HG02763 (cell line): ENCODE results near the gene HSFX1.
"Not testable (repeated sequence)": the region's sequence is repeated elsewhere in the genome, so short reads cannot be mapped to it uniquely, and the experiment has no call there.

Source experiments
- ATAC-seq: cut with Tn5 transposase; IDR thresholded peaks from one replicate; pipeline ENCODE4 v1.9.1; 2021; ENCODE audit warnings: mild to moderate bottlenecking, moderate library complexity; ENCODE audit not compliant: unreplicated experiment

The HSFX1 gene, protein sequence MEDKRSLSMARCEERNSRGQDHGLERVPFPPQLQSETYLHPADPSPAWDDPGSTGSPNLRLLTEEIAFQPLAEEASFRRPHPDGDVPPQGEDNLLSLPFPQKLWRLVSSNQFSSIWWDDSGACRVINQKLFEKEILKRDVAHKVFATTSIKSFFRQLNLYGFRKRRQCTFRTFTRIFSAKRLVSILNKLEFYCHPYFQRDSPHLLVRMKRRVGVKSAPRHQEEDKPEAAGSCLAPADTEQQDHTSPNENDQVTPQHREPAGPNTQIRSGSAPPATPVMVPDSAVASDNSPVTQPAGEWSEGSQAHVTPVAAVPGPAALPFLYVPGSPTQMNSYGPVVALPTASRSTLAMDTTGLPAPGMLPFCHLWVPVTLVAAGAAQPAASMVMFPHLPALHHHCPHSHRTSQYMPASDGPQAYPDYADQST

DNA sequence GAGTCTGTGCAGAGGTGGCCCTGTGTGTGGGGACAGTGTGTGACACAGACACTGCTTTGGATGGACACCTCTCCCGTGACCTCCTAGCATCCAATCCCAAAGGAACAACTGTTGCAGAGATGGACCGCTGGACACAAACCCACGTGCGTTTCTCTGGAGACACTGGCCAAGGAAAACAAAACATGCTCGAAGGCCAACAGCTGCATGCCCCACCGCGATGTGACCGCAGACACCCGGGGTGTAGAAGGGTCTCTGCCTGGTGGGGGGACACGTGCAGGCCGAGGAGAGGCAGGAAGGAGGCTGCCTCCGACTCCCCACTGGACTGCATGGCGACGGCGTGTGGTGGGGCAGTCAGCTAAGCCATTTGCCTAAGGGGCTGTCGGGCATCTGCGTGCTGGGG is at the start of gene HSFX1:
TSS of gene HSFX1 (plus strand) at position 301 of the 400 bp plus-strand sequence. CDS start 614 bp downstream, outside the sequence.
- not testable (repeated sequence) for ATAC-seq

DNA sequence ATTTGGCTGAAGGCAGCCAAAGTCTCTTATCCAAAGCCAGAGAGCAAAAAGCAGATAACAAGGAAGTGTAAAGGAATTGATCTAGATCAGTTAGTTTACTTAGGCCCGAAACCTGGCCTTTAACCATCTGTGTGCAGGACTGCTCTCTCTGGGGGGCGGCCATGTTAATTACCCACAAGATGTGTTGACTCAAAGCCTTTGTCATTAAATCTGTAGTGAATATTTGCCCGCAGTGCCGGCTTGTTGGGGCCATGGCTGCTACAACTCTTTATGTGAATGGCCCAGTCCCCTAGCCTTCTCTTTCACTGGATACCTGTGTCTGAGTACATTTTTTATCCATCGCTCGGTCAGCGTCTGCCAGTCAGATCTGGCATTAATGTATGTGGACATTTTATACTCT is 46.6 kb upstream of the HSFX1 start:
- not testable (repeated sequence) for ATAC-seq

DNA sequence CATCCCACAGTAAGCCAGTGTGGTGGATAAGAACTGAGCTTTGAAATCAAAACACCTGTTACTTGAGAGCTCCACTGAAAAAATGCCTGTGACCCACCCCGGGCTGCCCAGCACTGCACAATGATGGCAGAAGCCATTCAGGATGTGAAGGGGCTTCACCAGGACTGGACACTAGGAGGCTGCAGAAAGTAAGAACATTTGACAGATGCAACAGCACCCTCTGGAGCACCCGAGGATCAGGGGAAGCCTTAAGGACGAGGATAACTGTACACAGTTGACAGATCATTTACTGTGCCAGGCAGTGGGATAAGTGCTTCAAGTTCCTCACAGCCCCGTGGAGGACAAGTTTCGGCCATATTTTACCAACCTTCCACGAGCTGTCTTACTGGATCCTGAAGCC is 31.6 kb upstream of the HSFX1 start:
- ATAC-seq, result not testable (repeated sequence)

DNA sequence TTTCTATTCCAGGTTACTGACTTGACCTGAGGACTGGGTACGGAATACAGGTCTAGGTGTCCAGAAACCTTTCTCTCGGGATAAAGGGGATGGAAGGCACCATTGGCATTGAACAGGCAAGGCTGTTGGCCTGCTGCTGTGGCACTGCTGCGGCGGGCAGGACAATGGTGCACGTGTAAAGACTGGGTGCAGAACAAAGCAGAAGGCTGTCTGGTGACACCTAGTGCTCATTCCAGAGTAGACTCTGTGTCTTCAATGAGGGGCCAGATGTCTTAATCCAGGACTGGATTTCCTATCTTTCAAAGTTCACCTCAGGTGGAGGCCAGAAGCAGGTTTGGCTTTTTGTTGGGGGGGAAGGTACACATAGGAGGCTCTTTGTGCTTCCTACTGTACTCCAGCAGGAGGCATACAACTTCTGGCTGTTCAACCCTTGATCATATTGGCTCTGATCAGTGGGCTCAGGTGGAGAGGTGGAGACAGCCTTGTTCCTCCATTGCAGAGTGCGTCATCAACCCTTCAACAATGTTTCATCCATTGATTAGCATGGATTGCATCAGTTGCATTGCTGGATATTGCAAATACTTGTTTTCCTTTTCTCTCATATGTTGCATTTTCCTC is 27.4 kb upstream of the HSFX1 start:
- not testable (repeated sequence) for ATAC-seq

DNA sequence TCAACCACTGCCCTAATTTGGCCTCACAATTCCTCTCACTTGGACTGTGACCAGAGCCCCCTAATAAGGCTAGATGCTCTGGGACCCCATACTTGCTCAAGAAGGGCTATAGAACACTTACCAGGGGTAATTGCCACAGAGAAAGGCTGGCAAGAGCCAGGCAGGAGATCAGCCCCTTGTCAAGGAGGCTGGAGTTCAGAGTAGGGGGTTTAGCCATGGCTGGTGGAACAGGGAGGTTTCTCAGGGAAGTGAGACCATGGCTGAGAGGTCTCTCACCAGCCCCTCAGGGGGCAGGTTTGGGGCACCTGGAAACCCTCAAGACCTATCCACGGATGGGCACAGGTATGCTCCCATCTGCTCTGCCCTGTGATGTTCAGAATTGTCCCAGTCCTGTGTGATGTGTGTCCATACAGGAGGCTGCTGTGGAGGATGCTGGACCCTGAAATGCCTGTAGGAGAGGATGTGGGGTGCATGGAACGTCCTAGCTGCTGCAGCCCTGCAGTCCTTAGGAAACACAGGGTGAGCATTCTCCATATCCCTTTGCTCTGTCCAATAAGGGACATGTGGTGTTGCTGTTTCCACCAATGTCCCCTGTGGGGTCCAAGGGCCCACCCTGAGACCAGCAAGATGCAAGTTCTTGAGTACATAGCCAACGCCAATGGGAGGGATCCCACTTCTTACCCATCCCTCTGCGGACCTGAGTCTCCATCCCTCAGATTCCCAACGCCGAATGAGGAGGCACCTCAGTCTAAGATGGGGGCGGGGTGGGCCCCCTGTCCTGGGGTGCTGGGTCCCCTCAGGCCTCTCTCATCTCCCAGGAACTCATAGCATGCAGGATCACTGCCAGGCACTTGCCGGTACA is 16.4 kb upstream of the HSFX1 start:
- no peak for ATAC-seq

DNA sequence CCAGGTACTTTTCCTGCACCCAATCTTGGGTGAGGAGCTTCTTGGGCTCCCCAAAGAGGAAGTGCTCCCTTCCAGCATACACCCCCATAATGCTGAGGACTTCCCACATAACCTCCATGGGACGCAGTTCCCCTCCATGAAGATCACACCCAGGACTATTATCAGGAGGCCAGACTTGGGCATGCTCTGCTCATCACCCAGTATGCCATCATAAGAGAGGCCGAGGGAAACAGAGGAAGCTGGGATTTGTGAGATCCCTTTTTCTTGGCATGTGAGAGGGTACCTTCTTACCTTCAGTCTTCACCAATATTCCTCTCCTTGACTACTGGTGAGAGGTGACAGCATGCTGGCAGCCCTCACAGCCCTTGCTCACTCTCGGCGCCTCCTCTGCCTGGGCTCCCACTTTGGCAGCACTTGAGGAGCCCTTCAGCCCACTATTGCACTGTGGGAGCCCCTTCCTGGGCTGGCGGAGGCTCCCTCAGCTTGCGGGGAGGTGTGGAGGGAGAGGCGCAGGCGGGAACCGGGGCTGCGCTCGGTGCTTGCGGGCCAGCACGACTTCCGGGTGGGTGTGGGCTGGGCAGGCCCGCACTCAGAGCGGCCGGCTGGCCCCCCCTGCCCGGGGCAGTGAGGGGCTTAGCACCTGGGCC is 15.7 kb upstream of the HSFX1 start:
- no peak for ATAC-seq

DNA sequence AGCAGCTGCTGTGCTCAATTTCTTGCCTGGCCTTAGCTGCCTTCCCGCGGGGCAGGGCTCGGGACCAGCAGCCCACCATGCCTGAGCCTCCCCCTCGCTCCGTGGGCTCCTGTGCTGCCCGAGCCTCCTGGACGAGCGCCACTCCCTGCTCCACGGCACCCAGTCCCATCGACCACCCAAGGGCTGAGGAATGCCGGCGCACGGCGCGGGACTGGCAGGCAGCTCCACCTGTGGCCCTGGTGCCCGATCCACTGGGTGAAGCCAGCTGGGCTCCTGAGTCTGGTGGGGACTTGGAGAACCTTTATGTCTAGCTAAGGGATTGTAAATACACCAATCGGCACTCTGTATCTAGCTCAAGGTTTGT is 15.2 kb upstream of the HSFX1 start:
- ATAC-seq, result not testable (repeated sequence)

DNA sequence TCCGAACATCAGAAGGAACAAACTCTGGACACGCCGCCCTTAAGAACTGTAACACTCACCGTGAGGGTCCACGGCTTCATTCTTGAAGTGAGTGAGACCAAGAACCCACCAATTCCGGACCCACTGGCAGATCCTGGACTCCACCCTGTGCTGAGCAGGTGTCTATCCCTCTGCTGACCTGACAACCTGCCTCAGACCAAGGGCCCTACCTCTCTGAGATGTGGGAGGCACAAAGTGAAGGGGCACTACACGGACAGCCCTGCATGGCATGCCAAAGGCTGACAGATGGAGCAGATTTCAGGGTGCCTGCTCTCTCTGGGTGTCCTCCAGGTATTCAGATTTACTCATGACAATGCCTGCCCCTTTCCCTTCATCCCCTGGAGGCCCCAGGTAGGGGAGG is 14.0 kb upstream of the HSFX1 start:
- ATAC-seq, result no peak

DNA sequence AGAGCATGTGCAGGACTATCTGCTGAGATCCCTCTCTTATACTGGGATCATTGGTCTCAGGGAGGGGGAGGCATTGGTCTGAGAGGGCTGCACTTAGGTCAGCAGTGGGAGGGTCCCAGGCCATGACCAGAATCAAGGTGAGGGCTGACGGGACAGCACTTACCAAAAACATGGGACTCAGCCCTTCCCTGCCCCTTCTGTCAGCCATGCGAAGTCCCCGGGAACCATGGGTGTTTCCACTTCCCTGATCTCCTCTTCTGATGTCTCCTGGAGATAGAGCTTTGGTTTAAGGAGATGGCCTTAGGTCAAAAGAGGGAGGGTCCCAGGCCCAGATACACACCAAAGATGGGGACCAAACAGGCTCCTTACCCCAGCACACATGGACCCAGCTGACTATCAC is 12.9 kb upstream of the HSFX1 start:
- no peak for ATAC-seq

DNA sequence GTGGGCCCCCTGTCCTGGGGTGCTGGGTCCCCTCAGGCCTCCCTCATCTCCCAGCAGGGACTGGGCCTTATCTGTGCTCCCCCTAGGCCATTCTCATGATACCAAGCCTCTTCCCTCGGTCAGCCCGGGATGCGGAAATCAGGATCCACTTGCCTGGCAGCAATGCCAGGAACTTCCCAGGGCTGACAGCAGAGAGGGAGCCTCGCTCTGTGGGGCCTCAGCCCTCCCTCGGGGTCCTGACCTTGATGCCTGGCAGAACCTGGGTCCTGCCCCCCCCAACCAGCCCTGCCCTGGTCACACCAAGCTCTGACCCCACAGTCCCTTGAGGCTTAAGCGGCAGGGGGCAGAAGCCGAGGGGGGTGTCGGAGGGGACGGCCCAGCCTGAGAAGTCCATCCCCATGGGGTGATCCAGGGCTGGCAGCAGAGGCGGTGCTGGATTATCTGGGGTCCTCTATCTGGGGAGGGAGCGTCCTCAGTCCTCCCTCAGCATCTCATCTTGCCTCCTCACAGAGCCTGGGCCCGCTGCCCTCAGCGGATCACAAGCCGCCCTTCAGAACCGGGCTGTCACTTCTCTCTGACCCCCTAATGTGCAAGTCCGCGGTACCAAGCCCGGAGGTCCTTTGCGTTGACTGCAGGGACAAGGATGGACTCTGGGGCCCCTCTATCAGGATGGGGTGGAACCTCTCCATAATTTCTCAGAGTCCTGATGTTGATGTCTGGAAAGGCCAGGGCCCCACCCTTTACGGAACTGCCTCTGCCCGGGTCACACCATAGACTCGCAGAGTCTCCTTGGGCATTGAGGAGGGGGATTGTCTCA is 11.8 kb upstream of the HSFX1 start:
- not testable (repeated sequence) for ATAC-seq

DNA sequence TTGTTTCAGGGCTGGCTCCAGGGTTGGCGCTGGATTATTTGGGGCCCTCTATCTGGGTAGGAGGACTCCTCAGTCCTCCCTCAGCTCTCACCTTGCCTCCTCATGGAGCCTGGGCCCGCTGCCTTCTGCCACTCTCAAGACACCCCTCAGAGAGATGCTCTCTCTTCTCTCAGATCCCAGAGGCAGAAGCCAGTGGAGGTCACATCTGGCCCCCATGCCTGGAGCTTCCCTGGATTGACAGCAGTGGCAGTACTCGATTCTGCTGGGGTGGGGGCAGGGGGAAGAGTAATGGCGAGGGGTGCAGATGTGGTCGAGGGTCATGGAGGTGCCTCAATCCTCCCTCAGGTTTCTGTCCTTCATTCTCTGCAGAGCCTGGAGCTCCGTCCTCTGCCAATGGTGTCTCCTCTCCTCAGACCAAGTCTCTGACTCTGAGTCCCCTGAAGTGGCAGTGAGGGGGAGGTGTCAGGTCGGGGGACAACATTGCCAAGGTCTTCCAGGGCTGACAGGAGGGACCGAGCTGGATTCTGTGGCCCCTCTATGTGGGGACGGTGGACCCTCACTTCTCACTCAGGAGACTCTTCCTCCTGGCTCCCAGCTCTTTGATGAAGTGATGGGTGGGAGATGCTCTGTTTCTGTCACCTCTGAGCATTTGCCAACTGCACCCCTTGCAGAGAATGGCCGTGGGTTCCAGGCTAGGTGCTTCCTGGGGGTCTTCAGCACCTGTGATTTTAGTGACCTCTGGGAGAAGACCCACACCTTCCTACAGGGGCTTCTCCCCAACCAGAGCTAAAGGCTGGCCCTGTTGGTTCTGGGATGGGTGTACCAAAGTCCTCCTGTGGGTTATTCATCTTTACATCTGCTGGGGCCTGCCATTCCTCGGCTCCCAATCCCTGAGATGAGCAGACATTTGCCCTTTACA is 10.9 kb upstream of the HSFX1 start:
- no peak for ATAC-seq

DNA sequence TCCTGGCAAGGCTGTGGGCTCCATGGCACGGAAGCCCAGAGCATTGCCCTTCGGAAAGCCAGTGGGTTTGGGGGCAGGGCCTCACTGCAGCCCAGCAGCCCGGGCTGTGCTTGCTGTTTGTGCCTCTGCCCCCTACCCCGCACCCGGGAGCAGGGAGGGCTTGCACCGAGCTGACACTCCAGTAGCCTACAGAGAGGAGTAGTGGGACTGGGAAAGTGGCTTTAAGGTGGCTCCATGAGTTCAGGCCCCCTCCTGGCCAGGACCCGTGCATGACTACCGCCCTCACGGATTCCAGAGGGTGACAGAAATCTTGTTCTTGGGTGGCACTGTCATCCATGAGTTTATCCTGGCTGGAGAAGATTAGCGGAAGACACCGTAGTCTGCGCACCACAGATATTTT is 3.5 kb upstream of the HSFX1 start:
- not testable (repeated sequence) for ATAC-seq

DNA sequence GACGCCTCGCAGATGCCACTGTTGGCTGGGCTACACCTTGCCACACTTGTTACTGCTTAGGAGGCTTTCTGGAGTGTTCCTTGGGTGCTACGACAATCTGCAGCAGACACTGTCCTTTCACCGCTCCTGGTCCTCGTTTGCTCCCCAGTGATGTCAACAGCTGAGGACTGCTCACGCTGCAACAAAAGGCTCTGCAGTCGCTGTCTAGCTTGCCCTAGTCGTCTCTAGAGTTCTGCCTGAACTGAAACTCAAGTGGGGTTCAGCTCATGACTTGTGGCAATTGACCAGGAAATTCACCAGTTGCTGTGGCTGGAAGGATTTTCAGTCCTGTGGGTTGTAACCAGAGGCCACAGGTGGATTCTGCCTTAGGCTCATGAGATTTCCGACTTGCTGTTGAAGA is 842 bp upstream of the HSFX1 start:
- not testable (repeated sequence) for ATAC-seq

DNA sequence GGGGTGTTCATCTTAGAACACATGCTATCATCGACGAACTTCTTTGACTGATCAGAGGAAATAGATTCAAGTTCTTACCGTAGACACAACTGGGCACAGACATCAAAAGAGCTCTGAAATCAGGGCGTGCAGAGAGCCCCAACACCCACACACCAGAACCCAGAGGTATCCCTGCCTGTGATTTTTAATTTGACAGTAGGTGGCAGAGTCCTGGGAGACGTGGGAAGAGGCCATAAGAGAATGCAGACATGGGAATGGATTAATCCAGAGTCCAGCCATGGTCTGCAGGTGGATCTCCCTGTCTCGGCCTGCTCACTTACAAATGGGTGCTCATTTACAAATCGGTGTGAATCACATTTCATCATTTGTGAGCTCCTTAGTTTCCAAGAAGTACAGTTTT is 4.1 kb downstream of the HSFX1 start:
- ATAC-seq, result not testable (repeated sequence)

DNA sequence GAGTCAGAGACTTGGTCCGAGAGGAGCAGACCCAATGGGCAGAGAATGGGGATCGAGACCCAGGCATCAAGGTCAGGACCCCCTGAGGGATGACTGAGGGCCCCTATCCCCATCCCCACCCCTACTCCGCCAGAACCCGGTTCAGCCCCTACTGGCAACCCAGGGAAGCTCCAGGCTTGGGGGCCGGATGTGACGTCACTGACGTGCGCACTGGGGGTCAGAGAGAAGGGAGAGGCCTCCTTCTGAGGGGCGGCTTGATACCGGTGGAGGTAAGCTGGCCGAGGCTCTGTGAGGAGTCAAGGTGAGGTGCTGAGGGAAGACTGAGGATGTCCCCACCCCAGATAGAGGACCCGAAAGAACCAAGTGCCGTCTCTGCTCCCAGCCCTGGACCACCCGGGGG is 7.9 kb downstream of the HSFX1 start, which contains the start of gene MAGEA9:
TSS of gene MAGEA9 (plus strand) at position 204 of the 400 bp plus-strand sequence. CDS start 4,281 bp downstream, outside the sequence.
- not testable (repeated sequence) for ATAC-seq

DNA sequence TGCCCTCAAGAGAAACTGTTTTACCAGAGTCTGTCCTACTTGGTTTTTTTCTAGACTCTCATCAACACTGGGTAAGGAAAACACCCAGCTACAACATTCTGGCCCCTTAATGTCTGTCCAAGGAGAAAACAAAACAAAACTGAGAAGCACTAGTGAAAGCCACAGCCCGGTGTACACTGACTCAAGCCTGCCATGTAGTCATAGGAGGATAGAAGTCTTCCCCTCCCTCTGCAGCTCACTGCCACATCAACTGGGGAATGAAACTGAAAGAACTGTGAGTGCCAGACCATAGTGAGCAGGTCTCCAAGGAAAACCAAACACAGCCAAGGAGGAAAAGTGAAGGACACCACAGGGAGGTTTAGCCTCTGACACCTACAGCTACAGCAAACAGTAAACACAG is 21.7 kb downstream of the HSFX1 start:
- peak; percentile 100 for ATAC-seq

DNA sequence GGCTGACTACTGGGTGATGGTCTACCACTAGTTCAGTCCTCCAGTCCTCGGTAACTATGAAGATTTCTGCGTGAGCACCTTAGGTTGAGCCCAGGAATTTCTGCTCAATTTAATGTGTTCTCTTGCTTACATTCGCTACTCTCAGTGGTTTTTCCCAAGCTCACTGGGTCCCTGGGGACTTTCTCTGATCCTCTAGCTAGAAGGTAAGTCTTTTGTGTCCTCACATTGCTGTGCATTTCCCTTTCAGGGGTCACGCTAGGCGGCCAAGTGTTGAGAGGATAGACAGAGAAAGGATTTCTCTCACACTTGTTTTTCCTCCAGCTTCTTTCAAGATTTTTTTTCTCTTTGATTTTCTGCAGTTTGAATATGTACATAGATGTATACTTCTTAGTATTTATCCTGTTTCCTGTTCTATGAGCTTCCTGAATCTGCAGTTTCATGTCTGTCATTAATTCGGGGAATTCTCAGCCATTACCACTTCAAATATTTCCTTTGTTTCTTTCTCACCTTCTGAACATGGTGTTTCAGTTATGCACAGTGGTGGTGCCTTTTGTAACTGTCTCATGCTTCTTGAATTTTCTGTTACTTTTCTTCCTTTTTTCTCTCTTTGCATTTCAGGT is 25.3 kb downstream of the HSFX1 start:
- ATAC-seq, result no peak

DNA sequence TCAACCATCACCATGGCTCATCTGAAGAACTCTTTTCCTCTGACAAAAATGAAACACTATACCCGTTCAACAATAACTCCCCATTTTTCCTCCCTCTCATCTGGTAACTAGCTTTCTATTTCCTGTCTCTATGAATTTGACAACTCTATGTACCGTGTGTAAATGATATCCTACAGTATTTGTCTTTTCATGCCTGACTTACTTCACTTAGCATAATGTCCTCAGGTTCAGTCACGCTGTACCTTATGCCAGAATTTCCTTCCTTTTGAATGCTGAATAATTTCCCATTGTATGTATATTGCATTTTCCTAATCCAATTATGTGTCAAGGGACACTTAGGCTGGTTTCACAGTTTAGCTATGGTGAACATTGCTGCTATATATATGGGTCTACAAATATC is 26.1 kb downstream of the HSFX1 start:
- no peak for ATAC-seq
